ENCODE results near the gene PALLD. TPM values are rescaled to one million over a fixed set of nuclear protein-coding genes. Genes with fewer than 3 reads are reported as not detected.

Gene PALLD
- total and polyA plus RNA-seq, 3 donors from 2014 or later, result 138 to 156 (median 146) TPM

- Histone ChIP-seq H3K27me3 (no peaks in the 10 kb centered on the region), H3K4me3 (peak overlapping the region; percentile 65 to 73), H3K36me3 (ENCODE audit: low read depth, missing control alignments) (no peaks in the 10 kb centered on the region), H3K27ac (peak overlapping the region; percentile 90 to 98), H3K9me3 (no peaks in the 10 kb centered on the region), H3K4me1 (peaks cover 6% of the 10 kb centered on the region)
- intact Hi-C loops (cut with DNase I; ENCODE audit: low total_unique reads), result no loop called here
- TF ChIP-seq CTCF (IDR thresholded peaks at IDR 0.05) (no peak), POLR2A (IDR thresholded peaks at IDR 0.05) (peak; percentile 86)
- peak; percentile 92 for DNase-seq
- 0 to 2% methylated on average over 27 to 67 of the region's 68 CpGs for WGBS, 2 donors
Measured at GRCh38 chr4:168831919-168832762, 335.3 kb downstream of the PALLD start.

GRCh38 chr4:168832763-168833575, 336.1 kb downstream of the PALLD start:
- H3K27me3 ChIP-seq, result no peaks in the 10 kb centered on the region
- peak overlapping the region; percentile 90 to 98 for H3K27ac ChIP-seq
- H3K4me1 ChIP-seq, result peaks cover 6% of the 10 kb centered on the region
- H3K4me3 ChIP-seq, result peak overlapping the region; percentile 65 to 73
- 1 to 4% methylated on average over 17 to 41 of the region's 59 CpGs for WGBS, 2 donors
- peak; percentile 60 for DNase-seq
- no peaks in the 10 kb centered on the region for H3K9me3 ChIP-seq
- intact Hi-C loops (cut with DNase I; ENCODE audit: low total_unique reads), result no loop called here
- H3K36me3 ChIP-seq (ENCODE audit: low read depth, missing control alignments), result no peaks in the 10 kb centered on the region
- TF ChIP-seq POLR2A (IDR thresholded peaks at IDR 0.05), result no peak
- TF ChIP-seq CTCF (IDR thresholded peaks at IDR 0.05), result peak in 1 of 3 experiments; percentile 14

GRCh38 chr4:168833881-168834280, 337.0 kb downstream of the PALLD start:
- Histone ChIP-seq H3K27ac (peak overlapping the region; percentile 90 to 98), H3K27me3 (no peaks in the 10 kb centered on the region), H3K9me3 (no peaks in the 10 kb centered on the region), H3K36me3 (ENCODE audit: low read depth, missing control alignments) (no peaks in the 10 kb centered on the region), H3K4me1 (peaks cover 9% of the 10 kb centered on the region), H3K4me3 (peak overlapping the region in 1 of 2 donors; percentile 73)
- intact Hi-C loops (cut with DNase I; ENCODE audit: low total_unique reads), result no loop called here
- TF ChIP-seq POLR2A (IDR thresholded peaks at IDR 0.05) (no peak), CTCF (IDR thresholded peaks at IDR 0.05) (no peak)
- DNase-seq, result no peak
- WGBS, 2 donors, result 49 to 52% methylated on average over 2 of the region's 2 CpGs

- Histone ChIP-seq H3K4me3 (no peak overlapping the region), H3K4me1 (peaks cover 26% of the 10 kb centered on the region), H3K9me3 (no peaks in the 10 kb centered on the region), H3K27ac (peak overlapping the region in 1 of 2 donors; percentile 90), H3K27me3 (no peaks in the 10 kb centered on the region), H3K36me3 (ENCODE audit: low read depth, missing control alignments) (no peaks in the 10 kb centered on the region)
- intact Hi-C loops (cut with DNase I; ENCODE audit: low total_unique reads), result no loop called here
- WGBS, 2 donors, result 87 to 94% methylated on average over 9 of the region's 9 CpGs
- no peak for TF ChIP-seq POLR2A (IDR thresholded peaks at IDR 0.05)
- no peak for TF ChIP-seq CTCF (IDR thresholded peaks at IDR 0.05)
- DNase-seq, result no peak
Measured at GRCh38 chr4:168835880-168836454, 339.1 kb downstream of the PALLD start.

Data from testis (tissue), 3 donors.